Stomach (tissue), 9 donors: ENCODE measurements around the gene CCDC179. TPM values are rescaled to one million over a fixed set of nuclear protein-coding genes. Genes with fewer than 3 reads are reported as not detected.
A peak's percentile ranks its signal among the peaks of the same experiment; 100 is the strongest.

Source experiments
- DNase-seq, 2 donors: peaks; one replicate each; pipeline versions ENCODE4 v3.0.0 to v3.0.0-alpha.2; 2013 to 2019
- H3K27ac ChIP-seq, 5 donors: fragments of 200-600 bp in 4 of 5; sonication (generic) in 4 of 5; one replicate each; pipeline ENCODE4 v1.5.1; 2013 to 2019; ENCODE audit warnings: mild to moderate bottlenecking in 1 of 5, moderate library complexity in 1 of 5
- H3K27me3 ChIP-seq, 3 donors: fragments of 200-600 bp; sonication (generic); one replicate each; pipeline ENCODE4 v1.5.1; 2017 to 2019; ENCODE audit warnings: mixed run types in 1 of 3
- H3K36me3 ChIP-seq, 4 donors: fragments of 200-600 bp; sonication (generic); 1 replicate in 3 of 4; 2 replicates in 1 of 4; pipeline ENCODE4 v1.5.1; 2016 to 2019
- H3K4me1 ChIP-seq, 4 donors: fragments of 200-600 bp; sonication (generic); one replicate each; pipeline ENCODE4 v1.5.1; 2016 to 2019
- H3K4me3 ChIP-seq, 4 donors: fragments of 200-600 bp; sonication (generic) in 3 of 4; one replicate each; pipeline ENCODE4 v1.5.1; 2016 to 2019; ENCODE audit warnings: mild to moderate bottlenecking in 1 of 4
- H3K9me3 ChIP-seq, 4 donors: fragments of 200-600 bp; sonication (generic); one replicate each; pipeline ENCODE4 v1.5.1; 2016 to 2019
- EP300 ChIP-seq: sonication (generic); formaldehyde crosslinking; IDR thresholded peaks from one replicate; pipeline ENCODE4 v1.6.1; 2017; ENCODE audit warnings: antibody characterized with exemption
- POLR2A ChIP-seq, 4 donors: fragments of 450-650 bp; IDR thresholded peaks; one replicate each; pipeline ENCODE4 v1.6.1; 2016; ENCODE audit warnings: antibody characterized with exemption in 4 of 4, control low read depth in 2 of 4, mild to moderate bottlenecking in 1 of 4, moderate library complexity in 1 of 4
- POLR2AphosphoS5 ChIP-seq, 3 donors: sonication (generic); formaldehyde crosslinking; IDR thresholded peaks; one replicate each; pipeline ENCODE4 v1.6.1; 2016; ENCODE audit warnings: antibody characterized with exemption in 3 of 3
- WGBS, 5 donors: extraction: QIAGEN DNeasy Blood & Tissue Kit in 3 of 5; methylation state at CpG; one replicate each; pipeline versions ENCODE4 v1.1.5 to v1.1.7; 2013 to 2018; 5-methylcytosine and 5-hydroxymethylcytosine counted together
- intact Hi-C: fragments of 100-400 bp; cut with DNase I; formaldehyde crosslinking; loops from one replicate; pipeline ENCODE4 v1.15.1; 2023; ENCODE audit warnings: low total_unique reads
- polyA plus RNA-seq, 3 donors: library from polyadenylated mRNA; stranded (reverse); fragments of 200-250 nt; gene quantifications; one replicate each; pipeline ENCODE4 v1.2.3, GENCODE V29; 2013
- total RNA-seq, 5 donors: library from RNA; depleted of rRNA; stranded (reverse); fragments of >200 nt; gene quantifications; one replicate each; pipeline versions ENCODE4 v1.1.0 to v1.2.3, GENCODE V29; 2014 to 2016
- TF ChIP-seq, protein P1 (sequence below), 7 experiments: fragments of 450-650 bp in 4 of 7; fragments of 200-600 bp in 3 of 7; sonication (generic) in 3 of 7; IDR thresholded peaks; one replicate each; pipeline ENCODE4 v1.5.1; 2016 to 2019; ENCODE audit warnings: antibody characterized with exemption in 7 of 7, control low read depth in 2 of 7, mild to moderate bottlenecking in 1 of 7
- donor health status: healthy with polysubstance abuse.
- donor health status: Bipolar disorder and iron deficiency.
- donor health status: healthy.

The CCDC179 gene
- total and polyA plus RNA-seq, 8 donors = not detected

DNA sequence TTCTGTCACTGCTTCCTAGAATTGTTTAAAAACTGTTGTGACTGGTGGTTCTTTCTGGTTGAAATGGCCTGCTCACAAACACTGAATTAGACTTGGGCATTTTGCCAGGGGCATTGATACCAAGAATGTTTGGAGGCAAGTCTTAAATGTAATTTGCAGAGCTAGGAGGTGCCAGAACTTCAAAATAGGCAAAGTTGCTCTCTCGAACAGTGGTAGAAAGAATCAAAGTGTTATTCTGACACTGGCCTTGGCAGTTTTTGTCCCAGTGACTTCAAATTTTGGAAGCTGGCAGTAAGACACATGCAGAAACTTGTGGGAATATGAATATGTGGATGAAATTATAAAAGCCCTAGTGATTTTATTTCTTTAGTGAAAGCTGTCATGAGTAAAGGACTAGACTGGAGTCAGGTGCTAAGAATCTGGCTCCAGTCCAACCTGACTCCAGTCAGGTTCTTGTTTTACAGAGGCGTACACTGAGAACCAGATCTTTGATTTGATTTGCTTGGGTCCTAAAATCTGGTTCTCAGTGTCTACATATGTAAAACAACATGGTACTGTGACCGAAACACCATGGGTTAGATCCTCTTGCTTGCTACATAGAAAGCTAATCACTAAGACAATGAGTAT, 51.6 kb downstream of the CCDC179 start:
- TF ChIP-seq, protein P1, sequence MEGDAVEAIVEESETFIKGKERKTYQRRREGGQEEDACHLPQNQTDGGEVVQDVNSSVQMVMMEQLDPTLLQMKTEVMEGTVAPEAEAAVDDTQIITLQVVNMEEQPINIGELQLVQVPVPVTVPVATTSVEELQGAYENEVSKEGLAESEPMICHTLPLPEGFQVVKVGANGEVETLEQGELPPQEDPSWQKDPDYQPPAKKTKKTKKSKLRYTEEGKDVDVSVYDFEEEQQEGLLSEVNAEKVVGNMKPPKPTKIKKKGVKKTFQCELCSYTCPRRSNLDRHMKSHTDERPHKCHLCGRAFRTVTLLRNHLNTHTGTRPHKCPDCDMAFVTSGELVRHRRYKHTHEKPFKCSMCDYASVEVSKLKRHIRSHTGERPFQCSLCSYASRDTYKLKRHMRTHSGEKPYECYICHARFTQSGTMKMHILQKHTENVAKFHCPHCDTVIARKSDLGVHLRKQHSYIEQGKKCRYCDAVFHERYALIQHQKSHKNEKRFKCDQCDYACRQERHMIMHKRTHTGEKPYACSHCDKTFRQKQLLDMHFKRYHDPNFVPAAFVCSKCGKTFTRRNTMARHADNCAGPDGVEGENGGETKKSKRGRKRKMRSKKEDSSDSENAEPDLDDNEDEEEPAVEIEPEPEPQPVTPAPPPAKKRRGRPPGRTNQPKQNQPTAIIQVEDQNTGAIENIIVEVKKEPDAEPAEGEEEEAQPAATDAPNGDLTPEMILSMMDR (IDR thresholded peaks at IDR 0.05) = no peak
- TF ChIP-seq EP300 (no peak), POLR2AphosphoS5 (IDR thresholded peaks at IDR 0.05) (no peak), POLR2A (IDR thresholded peaks at IDR 0.05) (no peak)
- intact Hi-C loops = no loop called here
- Histone ChIP-seq H3K36me3 (no peaks in the 10 kb centered on the region), H3K4me3 (no peak overlapping the region), H3K4me1 (peaks cover 0 to 15% (median 13%) of the 10 kb centered on the region in 4 donors), H3K9me3 (peaks cover 0 to 6% (median 0%) of the 10 kb centered on the region in 4 donors), H3K27ac (peak overlapping the region in 2 of 5 donors; percentile 27 to 71), H3K27me3 (no peaks in the 10 kb centered on the region)
- 61 to 78% (median 71%) methylated on average over 3 of the region's 3 CpGs for whole genome bisulfite sequencing, 5 donors
- DNase-seq = peak in 1 of 2 donors; percentile 48

DNA sequence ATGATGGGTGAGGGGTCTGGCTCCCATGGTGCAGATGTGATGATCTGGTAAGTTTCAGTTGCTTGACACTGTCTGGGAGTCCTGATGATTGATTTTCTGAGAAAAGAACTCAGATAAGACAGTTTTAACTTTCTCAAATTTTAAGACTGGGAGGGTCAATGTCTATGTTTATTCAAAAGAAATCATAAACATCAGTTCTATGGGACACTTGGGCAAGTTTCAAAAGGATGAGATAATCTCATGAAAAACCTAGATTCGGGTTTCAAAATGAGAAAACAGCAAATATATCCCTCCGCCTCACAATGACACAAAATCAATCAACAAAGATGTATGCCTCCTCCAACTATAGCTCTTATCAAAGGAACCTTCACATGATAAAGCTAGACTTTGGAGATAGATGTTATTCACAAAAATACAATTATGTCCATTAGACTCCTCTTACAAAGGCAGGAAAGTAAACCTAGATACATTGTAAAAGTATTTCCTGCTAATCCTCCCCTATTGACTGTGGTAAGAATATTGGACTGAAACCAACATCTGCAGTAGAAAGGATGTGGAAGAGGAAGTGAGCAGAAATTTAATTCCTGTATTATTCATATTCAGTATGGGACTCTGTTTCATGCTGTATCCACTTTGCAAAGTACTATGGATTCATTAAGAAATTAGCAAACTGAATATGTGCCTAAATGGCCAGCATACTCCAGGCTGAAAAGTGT, 52.3 kb downstream of the CCDC179 start:
- H3K27ac ChIP-seq = peak overlapping the region in 2 of 5 donors; percentile 27 to 71
- WGBS, 5 donors = 55 to 79% (median 71%) methylated on average over 2 of the region's 2 CpGs
- peaks cover 0 to 6% (median 0%) of the 10 kb centered on the region in 4 donors for H3K9me3 ChIP-seq
- intact Hi-C loops = no loop called here
- H3K36me3 ChIP-seq = no peaks in the 10 kb centered on the region
- peak in 1 of 2 donors; percentile 30 for DNase-seq
- H3K27me3 ChIP-seq = no peaks in the 10 kb centered on the region
- no peak overlapping the region for H3K4me3 ChIP-seq
- TF ChIP-seq EP300 (no peak), POLR2A (IDR thresholded peaks at IDR 0.05) (no peak), POLR2AphosphoS5 (IDR thresholded peaks at IDR 0.05) (no peak)
- TF ChIP-seq, protein P1 (IDR thresholded peaks at IDR 0.05) = no peak
- H3K4me1 ChIP-seq = peaks cover 0 to 15% (median 13%) of the 10 kb centered on the region in 4 donors

DNA sequence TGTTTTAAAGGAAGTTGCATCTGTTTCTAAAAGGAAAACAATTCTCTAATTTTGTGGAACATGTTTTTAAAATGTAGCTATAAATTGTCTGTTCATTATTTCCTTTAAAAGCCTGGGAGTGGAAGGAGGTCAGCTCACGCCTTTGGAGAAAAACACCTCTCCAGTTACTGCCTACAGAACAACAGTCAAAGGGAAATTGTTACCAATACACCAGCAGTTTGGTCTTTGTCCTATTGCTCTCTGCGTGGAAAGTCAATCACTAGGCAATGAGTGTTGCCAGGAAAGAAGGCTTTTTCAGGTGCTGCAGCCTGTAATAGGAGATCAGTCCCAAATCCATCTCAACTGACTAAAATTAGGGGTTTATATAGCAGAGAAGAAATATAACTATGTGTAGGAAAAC, 52.9 kb downstream of the CCDC179 start:
- intact Hi-C loops = no loop called here
- Histone ChIP-seq H3K27ac (no peak overlapping the region), H3K4me3 (no peak overlapping the region), H3K36me3 (no peaks in the 10 kb centered on the region), H3K27me3 (no peaks in the 10 kb centered on the region), H3K4me1 (peaks cover 0 to 15% (median 13%) of the 10 kb centered on the region in 4 donors), H3K9me3 (peaks cover 0 to 6% (median 0%) of the 10 kb centered on the region in 4 donors)
- TF ChIP-seq EP300 = no peak
- no peak for TF ChIP-seq POLR2A (IDR thresholded peaks at IDR 0.05)
- no peak for TF ChIP-seq POLR2AphosphoS5 (IDR thresholded peaks at IDR 0.05)
- TF ChIP-seq, protein P1 (IDR thresholded peaks at IDR 0.05) = no peak
- 69 to 87% (median 77%) methylated on average over 2 of the region's 2 CpGs for WGBS, 5 donors
- no peak for DNase-seq

DNA sequence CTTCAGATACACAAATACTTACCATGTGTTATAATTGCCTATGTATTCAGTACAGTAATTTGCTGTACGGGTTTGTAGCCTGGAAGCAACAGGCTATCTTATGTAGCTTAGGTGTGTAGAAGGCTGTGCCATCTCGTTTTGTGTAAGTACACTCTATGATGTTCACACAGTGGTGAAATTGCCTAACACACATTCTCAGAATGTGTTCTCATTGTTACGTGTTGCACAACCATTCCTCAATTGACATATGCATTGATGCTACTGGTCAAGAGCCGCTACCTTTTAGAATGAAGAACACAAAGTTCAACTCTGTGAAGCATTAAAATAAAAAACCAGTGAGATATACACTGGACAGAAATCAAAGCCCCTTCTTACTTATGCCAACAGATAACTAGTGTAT, 57.4 kb downstream of the CCDC179 start:
- intact Hi-C loops = no loop called here
- no peak for TF ChIP-seq POLR2A (IDR thresholded peaks at IDR 0.05)
- TF ChIP-seq, protein P1 (IDR thresholded peaks at IDR 0.05) = no peak
- TF ChIP-seq EP300 = no peak
- no peak for TF ChIP-seq POLR2AphosphoS5 (IDR thresholded peaks at IDR 0.05)

More for the DNA sequence above, 57.4 kb downstream of the CCDC179 start:
- no peak overlapping the region for H3K27ac ChIP-seq
- DNase-seq = no peak
- H3K9me3 ChIP-seq = no peaks in the 10 kb centered on the region
- H3K4me3 ChIP-seq = no peak overlapping the region
- no peaks in the 10 kb centered on the region for H3K36me3 ChIP-seq
- H3K4me1 ChIP-seq = peaks cover 0 to 4% (median 1%) of the 10 kb centered on the region in 4 donors
- WGBS, 5 donors = 86 to 91% (median 89%) methylated on average over 4 of the region's 4 CpGs
- no peaks in the 10 kb centered on the region for H3K27me3 ChIP-seq
